Spinal cord (tissue), 10 donors: Measurements from ENCODE around the gene OR10C1. TPM values are rescaled to one million over a fixed set of nuclear protein-coding genes. Genes with fewer than 3 reads are reported as not detected.

Experiments used
- DNase-seq, 6 donors: peaks; one replicate each; pipeline versions ENCODE4 v3.0.0 to v3.0.0-alpha.2; 2013 to 2015; ENCODE audit warnings: low spot score in 6 of 6, low read depth in 4 of 6
- H3K27ac ChIP-seq: one replicate; pipeline ENCODE4 v1.5.1; 2013; ENCODE audit warnings: low read depth, low read length, control low read depth
- H3K27me3 ChIP-seq: one replicate; pipeline ENCODE4 v1.6.1; 2013; ENCODE audit warnings: low read length; ENCODE audit not compliant: control insufficient read depth, insufficient read depth
- H3K36me3 ChIP-seq: one replicate; pipeline ENCODE4 v1.6.1; 2013; ENCODE audit warnings: low read length; ENCODE audit not compliant: control insufficient read depth, insufficient read depth
- H3K4me1 ChIP-seq: one replicate; pipeline ENCODE4 v1.6.1; 2013; ENCODE audit warnings: low read length; ENCODE audit not compliant: control insufficient read depth, insufficient read depth
- H3K4me3 ChIP-seq: one replicate; pipeline ENCODE4 v1.5.1; 2013; ENCODE audit warnings: low read depth, low read length, control low read depth
- H3K9me3 ChIP-seq: one replicate; pipeline ENCODE4 v1.6.1; 2013; ENCODE audit warnings: low read length; ENCODE audit not compliant: control insufficient read depth, insufficient read depth
- WGBS: methylation state at CpG from one replicate; pipeline ENCODE4 v1.1.5; 2013; ENCODE audit warnings: missing lambda C conversion rate; ENCODE audit not compliant: insufficient coverage; 5-methylcytosine and 5-hydroxymethylcytosine counted together
- long read RNA-seq, 4 donors: transcript quantifications; one replicate each; lab custom pipeline, GENCODE V29; 2026
- polyA plus RNA-seq, 2 donors: library from polyadenylated mRNA; unstranded; fragments of 120-200 nt; gene quantifications; one replicate each; pipeline ENCODE4 v1.2.1, GENCODE V29; 2013; ENCODE audit not compliant: insufficient read length in 2 of 2
- total RNA-seq, 2 donors: library from RNA; depleted of rRNA in 1 of 2; stranded (reverse); fragments of 120-200 nt in 1 of 2; fragments of >200 nt in 1 of 2; gene quantifications; one replicate each; pipeline versions ENCODE4 v1.2.3 to v1.2.4, GENCODE V29; 2013 to 2014
- donor health status: healthy.

OR10C1 gene
- total RNA-seq (not detected), polyA plus RNA-seq (not detected)
- long read RNA-seq, donor 1: 0 reads
- long read RNA-seq, donor 2: 0 reads
- long read RNA-seq, donor 3: 0 reads
- long read RNA-seq, donor 4: 0 reads

DNA sequence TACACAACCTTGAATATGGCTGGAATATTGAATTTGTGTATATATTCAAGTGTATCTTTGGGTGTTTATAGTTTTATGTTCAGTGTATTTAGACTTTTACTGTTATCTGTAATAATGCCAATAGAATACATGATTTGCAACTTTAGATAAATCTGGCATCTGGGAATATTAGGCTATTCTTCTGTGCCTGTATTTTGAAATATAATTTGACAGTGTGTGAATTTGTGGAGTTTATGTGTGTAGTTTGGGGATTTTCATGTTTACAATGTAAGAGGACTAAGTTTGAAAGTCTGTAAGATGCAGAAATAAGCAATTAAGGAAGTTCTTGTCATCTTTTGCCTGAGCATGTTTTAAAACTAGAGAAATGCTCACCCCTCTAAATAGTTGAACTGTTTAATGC, at the start of gene OR10C1:
TSS of gene OR10C1 (plus strand) at position 301 of the 400 bp plus-strand sequence. CDS start 710 bp downstream, outside the sequence.
- no peaks in the 10 kb centered on the region for H3K27me3 ChIP-seq

DNA sequence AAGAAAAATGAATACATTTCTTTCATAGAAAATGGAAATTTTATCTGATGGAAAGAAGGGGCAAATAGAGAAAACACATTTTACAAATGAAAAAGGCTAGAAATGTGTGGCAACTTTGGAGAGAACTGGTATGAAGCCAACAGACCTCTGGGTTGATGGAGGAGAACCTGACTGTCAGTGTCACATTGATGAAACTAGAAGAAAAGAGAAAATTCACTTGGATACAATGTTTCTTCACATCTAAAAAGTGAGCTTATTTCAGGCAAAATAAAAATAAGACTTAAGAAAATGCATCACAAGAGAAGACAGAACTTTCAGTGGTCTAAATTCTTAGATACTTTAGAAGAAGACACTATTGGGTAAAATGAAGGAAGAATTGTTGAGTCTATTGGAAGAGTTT, 43.8 kb upstream of the OR10C1 start, which contains the start of gene OR12D2:
TSS of gene OR12D2 (plus strand) at position 301 of the 400 bp plus-strand sequence. CDS start 1,069 bp downstream, outside the sequence.
- Histone ChIP-seq H3K27ac (no peak within 1 kb of the TSS), H3K4me3 (no peak within 1 kb of the TSS), H3K27me3 (no peaks in the 10 kb centered on the region), H3K4me1 (no peaks in the 10 kb centered on the region), H3K9me3 (no peaks in the 10 kb centered on the region), H3K36me3 (no peaks in the 10 kb centered on the region)
- no peak for DNase-seq

More for the DNA sequence above, at the start of gene OR10C1:
- no peaks in the 10 kb centered on the region for H3K36me3 ChIP-seq
- no peak within 1 kb of the TSS for H3K4me3 ChIP-seq
- no peak for DNase-seq
- no peaks in the 10 kb centered on the region for H3K9me3 ChIP-seq
- H3K4me1 ChIP-seq: no peaks in the 10 kb centered on the region
- no peak within 1 kb of the TSS for H3K27ac ChIP-seq

- H3K36me3 ChIP-seq: no peaks in the 10 kb centered on the region
- WGBS: no CpG with 5 or more reads among the region's 2 CpGs
- no peak overlapping the region for H3K27ac ChIP-seq
- H3K9me3 ChIP-seq: no peaks in the 10 kb centered on the region
- H3K27me3 ChIP-seq: no peaks in the 10 kb centered on the region
- no peaks in the 10 kb centered on the region for H3K4me1 ChIP-seq
- no peak overlapping the region for H3K4me3 ChIP-seq
- no peak for DNase-seq
Measured at GRCh38 chr6:29399525-29399924, 39.6 kb upstream of the OR10C1 start.

DNA sequence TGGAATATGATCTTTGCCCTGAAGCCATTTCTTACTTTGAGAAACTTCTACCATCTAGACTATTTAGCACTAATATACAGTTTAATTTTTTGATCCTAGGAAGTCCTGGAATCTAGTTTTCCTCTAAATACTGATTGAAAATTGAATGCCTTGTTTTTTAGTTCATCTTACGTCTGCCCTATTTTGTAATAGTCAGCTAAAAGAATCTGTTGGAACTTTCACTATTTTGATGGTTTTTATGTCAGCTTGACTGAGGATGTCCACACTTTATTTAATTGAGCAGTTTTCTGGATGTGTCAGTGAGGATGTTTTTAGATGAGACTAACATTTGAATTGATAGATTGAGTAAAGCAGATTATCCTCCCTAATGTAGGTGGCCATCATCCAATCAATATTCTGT, 35.3 kb upstream of the OR10C1 start:
- no peaks in the 10 kb centered on the region for H3K27me3 ChIP-seq
- DNase-seq: no peak
- H3K9me3 ChIP-seq: no peaks in the 10 kb centered on the region
- no peaks in the 10 kb centered on the region for H3K4me1 ChIP-seq
- no peaks in the 10 kb centered on the region for H3K36me3 ChIP-seq
- H3K27ac ChIP-seq: no peak overlapping the region
- no peak overlapping the region for H3K4me3 ChIP-seq
- WGBS: no CpG with 5 or more reads among the region's 1 CpG

DNA sequence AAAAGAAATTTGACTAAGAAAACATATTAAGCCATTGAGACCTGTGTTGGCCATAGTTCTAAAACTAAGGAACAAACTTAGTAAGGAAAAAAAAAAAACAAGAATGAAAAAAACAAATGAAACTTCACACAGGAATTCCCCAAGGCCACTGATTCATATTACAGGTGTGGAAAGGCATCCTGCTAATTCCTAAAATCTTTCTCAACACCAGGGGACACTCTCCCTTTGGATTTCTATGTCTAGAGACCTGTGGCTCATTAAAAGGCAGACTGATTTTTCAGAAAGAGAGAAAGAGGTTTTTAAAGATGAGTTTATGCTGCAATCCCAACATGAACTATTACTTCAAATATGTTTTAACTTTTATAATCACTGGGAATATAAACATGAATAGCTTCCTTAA, 24.5 kb upstream of the OR10C1 start, which contains the start of gene OR12D1:
TSS of gene OR12D1 (plus strand) at position 341 of the 400 bp plus-strand sequence.
- no peak within 1 kb of the TSS for H3K27ac ChIP-seq
- H3K36me3 ChIP-seq: no peaks in the 10 kb centered on the region
- no peaks in the 10 kb centered on the region for H3K27me3 ChIP-seq
- no peaks in the 10 kb centered on the region for H3K9me3 ChIP-seq
- H3K4me1 ChIP-seq: no peaks in the 10 kb centered on the region
- no peak for DNase-seq
- H3K4me3 ChIP-seq: no peak within 1 kb of the TSS

DNA sequence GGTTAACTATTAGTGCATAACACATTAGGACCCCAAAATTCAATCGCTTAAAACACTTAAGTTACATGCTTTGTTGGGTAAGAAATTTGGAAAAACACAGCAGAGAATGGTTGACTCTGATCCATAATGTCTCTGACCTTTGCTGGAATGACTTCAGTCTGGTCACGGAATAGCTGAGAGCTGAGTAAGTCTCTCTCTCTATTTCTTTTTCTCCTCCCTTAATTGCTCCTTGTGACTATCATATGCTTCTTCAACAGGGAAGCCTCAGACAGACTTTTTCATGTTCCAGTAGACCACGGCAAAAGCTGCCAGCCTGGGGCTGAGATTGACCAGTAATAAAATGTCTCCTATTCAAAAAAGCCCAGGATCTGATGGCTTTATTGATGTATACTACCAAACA, 19.6 kb upstream of the OR10C1 start:
- H3K4me1 ChIP-seq: no peaks in the 10 kb centered on the region
- H3K27me3 ChIP-seq: no peaks in the 10 kb centered on the region
- H3K27ac ChIP-seq: no peak overlapping the region
- no peaks in the 10 kb centered on the region for H3K36me3 ChIP-seq
- no peak overlapping the region for H3K4me3 ChIP-seq
- H3K9me3 ChIP-seq: no peaks in the 10 kb centered on the region
- WGBS: no CpG with 5 or more reads among the region's 3 CpGs
- DNase-seq: no peak

DNA sequence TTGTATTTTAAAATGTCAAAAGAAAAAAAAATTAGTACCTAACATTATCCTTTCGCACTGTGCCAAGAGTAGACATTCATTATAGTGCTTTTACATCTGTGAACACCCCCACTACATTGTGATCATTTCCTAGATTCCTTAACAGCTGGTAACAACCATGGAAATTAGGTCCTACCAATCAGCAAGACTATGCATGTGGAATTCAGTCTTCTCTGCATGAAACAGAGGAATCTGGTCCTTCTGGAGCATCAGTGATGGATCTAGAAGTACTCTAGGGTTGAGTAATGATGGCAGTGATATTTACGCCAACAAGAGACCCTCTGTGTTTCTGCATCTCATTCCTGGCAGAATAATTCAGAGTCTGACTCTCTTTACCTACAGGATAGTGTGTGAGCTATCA, 14.9 kb upstream of the OR10C1 start:
- no peaks in the 10 kb centered on the region for H3K36me3 ChIP-seq
- no peaks in the 10 kb centered on the region for H3K27me3 ChIP-seq
- no peak overlapping the region for H3K4me3 ChIP-seq
- no peaks in the 10 kb centered on the region for H3K9me3 ChIP-seq
- no peak for DNase-seq
- no peaks in the 10 kb centered on the region for H3K4me1 ChIP-seq
- no peak overlapping the region for H3K27ac ChIP-seq
- WGBS: no CpG with 5 or more reads among the region's 2 CpGs

DNA sequence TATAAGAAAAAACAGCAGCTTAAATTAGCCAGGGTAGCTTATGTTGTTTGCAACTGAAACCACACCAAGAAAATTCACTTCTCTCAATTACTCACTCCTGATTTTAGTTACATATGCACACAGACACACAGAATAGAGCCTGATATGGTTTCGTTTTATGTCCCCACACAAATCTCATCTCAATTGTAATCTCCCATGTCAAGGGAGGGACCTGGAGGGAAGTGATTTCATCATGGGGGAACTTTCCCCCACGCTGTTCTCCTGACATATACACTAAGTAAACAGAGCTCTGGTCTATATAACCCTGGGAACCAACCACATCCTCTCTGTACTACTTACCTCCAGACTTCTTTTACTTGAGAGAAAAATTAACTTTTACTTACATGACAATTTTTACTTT, 14.5 kb upstream of the OR10C1 start:
- H3K9me3 ChIP-seq: no peaks in the 10 kb centered on the region
- WGBS: no CpG with 5 or more reads among the region's 2 CpGs
- H3K27ac ChIP-seq: no peak overlapping the region
- no peak for DNase-seq
- no peaks in the 10 kb centered on the region for H3K4me1 ChIP-seq
- H3K4me3 ChIP-seq: no peak overlapping the region
- H3K27me3 ChIP-seq: no peaks in the 10 kb centered on the region
- no peaks in the 10 kb centered on the region for H3K36me3 ChIP-seq

GRCh38 chr6:29425075-29425474, 14.0 kb upstream of the OR10C1 start:
- Histone ChIP-seq H3K27me3 (no peaks in the 10 kb centered on the region), H3K27ac (no peak overlapping the region), H3K4me1 (no peaks in the 10 kb centered on the region), H3K9me3 (no peaks in the 10 kb centered on the region), H3K4me3 (no peak overlapping the region), H3K36me3 (no peaks in the 10 kb centered on the region)
- WGBS: no CpG with 5 or more reads among the region's 1 CpG
- DNase-seq: no peak

GRCh38 chr6:29426654-29427053, 12.5 kb upstream of the OR10C1 start:
- H3K27me3 ChIP-seq: no peaks in the 10 kb centered on the region
- H3K9me3 ChIP-seq: no peaks in the 10 kb centered on the region
- no peak overlapping the region for H3K27ac ChIP-seq
- H3K4me3 ChIP-seq: no peak overlapping the region
- WGBS: 92% methylated on average over 2 of the region's 3 CpGs
- no peaks in the 10 kb centered on the region for H3K36me3 ChIP-seq
- no peak for DNase-seq
- H3K4me1 ChIP-seq: no peaks in the 10 kb centered on the region
